ENCODE data around the gene FBXO24.

Gene FBXO24

GRCh38 chr7:100620239-100620638, 34.1 kb downstream of the FBXO24 start:
- DNase-seq (ENCODE audit: low read depth, low spot score): no peak

DNA sequence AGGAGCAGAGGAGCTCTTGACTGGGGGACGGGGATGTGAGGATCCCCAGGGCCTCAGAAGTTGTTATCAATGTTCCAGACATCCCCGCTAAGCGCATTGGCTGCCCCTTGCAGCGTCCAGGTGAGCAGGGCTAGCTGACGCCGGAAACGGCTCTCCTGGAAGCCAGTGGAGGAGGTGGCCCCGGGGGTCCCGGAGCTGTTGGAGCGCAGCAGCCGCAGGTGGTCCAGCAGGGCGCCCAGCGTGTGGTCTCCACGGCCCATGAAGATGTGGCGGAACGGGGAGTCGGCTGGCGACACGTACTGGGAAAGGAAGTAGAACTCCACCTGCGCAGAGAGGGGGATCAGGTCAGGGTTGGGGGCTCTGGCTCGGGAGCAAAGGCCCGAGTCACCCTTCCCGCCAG, 34.7 kb downstream of the FBXO24 start:
- no peak for DNase-seq (ENCODE audit: low read depth, low spot score)

DNA sequence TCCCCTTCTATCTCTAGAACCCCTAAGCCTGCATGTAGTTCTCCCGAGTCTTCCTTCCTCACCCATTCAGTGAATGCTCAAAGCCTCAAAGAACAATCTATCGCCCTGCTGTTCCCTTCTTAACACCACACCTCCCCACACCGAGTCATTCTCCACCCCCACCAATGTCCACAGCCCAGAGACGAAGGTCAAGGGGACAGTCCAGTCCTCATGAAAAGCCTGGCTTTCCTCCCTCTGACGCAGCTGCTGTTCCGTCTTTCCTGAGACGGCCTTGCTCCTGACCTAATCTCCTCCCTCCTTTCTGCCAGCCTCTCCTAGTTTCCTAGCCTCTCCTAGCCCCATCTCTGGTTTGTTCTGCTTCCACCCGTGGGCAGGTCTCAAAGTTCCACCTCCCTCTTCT, 35.4 kb downstream of the FBXO24 start:
- no peak for DNase-seq (ENCODE audit: low read depth, low spot score)

DNA sequence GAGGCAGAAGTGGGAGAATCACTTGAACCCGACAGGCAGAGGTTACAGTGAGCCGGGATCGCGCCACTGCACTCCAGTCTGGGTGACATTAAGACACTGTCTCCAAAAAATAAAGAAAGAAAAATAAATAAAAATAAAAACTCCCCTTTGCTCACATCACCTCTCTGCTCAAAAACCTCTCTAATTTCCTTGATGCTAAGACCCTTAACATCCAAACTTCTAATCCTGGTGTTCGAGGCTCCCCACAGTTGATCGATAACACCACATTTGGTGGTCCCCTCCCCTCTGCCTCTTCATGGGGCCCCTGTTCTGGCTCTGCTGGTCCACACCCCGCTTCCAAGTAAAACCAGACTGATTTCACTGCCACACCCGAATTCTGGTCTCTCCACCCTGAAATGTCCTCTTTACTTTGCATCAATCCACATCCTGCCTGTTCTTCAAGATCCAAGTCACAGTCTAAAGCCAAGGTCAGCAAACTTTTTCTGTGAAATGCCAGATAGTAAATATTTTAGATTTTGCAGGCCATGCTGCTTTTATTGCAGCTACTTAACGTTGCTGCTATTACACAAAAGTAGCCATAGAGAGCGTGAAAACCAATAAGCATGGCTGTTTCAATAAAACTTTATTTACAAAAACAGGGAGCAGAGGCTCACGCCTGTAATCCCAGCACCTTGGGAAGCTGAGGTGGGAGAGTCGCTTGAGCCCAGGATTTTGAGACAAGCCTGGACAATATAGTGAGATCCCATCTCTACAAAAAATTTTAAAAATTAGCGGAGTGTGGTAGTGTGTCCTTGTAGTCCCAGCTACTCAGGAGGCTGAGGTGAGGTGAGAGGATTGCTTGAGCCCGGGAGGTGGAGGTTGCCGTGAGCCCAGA, 38.1 kb downstream of the FBXO24 start:
- no peak for DNase-seq (ENCODE audit: low read depth, low spot score)

DNA sequence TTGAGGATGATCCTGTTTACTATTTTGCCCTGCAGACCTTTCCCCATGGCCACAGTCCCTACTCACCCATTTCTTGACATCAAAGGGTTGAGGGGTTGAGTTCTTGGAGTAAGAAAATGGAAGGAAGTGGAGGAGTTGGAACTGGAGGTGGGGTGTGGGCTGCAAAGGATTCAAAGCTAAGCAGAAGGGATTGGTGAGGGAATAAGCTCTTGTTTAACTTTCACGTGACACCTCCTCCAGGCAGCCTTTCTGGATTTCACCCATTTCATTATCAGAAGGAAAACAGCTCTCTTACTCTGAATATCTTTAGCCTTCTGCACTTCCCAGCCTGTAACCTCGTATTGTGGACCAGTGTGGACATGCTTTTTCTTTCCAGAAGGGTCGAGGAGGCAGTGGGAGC, 39.9 kb downstream of the FBXO24 start:
- no peak for DNase-seq (ENCODE audit: low read depth, low spot score)

DNA sequence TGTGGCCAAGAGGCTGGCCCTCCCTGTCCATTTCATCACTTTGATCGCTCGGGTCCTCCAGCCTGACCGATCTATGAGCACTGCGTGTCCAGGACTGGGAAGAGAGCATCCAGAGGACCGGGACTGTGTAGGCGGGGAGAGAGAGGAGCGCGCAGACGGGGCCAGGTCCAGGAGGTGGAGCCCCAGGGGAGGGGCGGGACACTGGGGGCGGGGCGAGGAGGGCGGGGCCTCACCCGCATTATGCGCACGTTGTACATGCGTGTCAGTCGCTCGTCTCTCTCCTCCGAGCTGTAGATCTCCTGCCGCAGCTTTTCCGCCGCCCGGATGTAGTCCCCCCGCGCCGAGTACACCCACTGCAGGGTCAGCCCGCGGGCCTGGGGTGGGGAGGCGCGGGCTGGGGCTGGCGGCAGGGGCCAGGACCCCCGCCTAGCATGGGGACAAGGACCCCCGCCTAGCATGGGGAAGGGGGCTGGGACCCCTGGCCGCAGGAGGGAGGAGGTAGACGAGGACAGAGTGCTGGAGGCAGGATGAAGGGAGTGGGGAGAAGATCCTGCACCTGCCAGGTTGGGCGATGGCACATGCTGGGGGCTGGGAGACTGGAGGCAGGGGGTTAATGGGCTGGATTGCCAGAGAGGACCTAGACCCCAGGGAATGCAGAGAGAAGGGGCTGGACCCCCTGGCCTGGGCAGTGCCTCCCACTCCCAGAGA, 40.6 kb downstream of the FBXO24 start:
- DNase-seq (ENCODE audit: low read depth, low spot score): peak; percentile 77

DNA sequence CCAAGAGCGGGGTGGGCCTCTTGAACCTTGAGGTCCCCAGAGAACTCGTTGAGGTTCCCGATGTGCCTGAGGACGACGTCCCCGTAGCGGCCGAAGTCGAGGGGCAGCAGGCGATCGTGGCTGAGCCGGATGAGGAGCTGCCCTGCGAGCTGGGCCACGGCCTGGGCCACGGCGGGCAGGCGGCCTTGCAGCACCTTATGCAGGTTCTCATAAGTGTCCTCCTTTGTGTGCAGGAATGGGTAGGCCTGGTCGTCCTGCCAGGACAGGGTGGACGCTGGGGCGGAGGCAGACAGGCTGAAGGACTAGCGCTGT, 41.1 kb downstream of the FBXO24 start:
- DNase-seq (ENCODE audit: low read depth, low spot score): no peak

DNA sequence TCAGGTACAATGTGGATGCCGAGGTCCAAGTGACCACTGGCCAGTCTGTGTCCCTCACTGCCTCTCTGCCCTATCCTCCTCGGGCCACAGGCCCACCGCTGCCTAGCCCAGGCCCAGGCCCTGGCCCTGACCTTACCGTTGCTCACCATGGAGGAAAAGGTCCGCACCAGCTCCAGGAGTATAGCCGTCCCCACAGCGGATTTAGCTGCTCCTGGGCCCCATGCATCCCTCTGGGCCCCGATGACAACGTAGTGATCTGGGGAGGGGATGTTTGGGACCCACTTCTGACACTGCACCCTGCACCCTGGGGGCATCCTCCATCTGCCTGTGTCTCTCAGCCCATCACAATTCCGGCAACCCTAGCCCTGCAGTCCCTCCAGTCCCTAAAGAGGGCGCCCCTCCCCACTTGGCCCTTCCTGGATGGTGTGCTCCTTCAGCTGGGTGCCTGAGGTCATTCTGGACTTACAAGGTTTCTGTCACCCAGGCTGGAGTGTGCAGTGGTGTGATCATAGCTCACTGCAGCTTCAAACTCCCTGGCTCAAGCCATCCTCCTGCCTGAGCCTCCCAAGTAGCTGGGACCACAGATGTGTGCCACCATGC, 43.1 kb downstream of the FBXO24 start:
- no peak for DNase-seq (ENCODE audit: low read depth, low spot score)

- DNase-seq (ENCODE audit: low read depth, low spot score): no peak
Observed at GRCh38 chr7:100630066-100630465, 43.9 kb downstream of the FBXO24 start.

- no peak for DNase-seq (ENCODE audit: low read depth, low spot score)
Observed at GRCh38 chr7:100632951-100633717, 47.0 kb downstream of the FBXO24 start.

GRCh38 chr7:100639995-100640516, 53.9 kb downstream of the FBXO24 start:
- no peak for DNase-seq (ENCODE audit: low read depth, low spot score)

DNA sequence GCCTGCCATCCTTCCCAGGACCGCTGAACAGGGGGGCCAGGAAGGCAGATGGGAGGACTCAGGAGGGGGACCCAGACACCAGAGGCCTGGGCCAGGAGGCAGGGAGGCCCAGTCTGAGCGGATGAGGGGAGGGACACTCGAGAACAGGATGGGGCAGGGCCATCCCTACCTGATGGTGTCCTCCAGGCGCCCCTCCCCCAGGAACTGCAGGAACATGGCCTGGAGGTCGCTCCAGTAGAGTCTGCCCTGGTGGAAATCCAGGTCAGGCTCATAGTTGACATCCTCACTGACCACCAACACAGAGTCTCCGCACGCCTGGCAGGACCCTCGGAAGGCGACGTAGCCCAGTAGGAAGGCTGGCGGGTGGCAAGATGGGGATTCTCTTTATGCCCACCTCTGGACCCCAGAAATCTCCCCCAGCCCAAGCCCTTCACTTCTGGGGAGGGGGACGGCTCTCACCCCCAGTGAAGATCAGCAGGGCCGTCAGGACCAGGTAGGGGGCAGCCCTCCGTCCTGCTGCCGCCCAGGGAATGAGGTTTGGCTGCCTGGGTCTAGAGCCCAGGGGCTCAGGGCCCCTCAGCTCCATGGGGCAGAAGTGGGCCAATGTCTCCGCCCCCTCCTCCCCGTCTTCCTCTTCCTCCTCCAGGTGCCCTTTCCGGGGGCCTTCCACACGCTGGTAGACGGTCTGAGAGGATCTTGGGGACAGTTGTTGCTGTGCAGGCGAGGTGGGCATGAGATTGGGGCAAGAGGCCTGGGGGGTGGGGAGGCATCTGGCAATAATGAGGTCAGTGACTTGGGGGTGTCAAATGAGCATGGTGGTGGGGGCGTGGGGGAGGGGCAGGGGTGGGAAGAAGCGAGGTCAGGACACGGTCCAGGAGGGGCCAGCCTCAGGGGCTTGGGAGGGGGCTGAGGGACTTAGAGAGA, 54.7 kb downstream of the FBXO24 start:
- DNase-seq (ENCODE audit: low read depth, low spot score): no peak

GRCh38 chr7:100641463-100641859, 55.3 kb downstream of the FBXO24 start, which contains the start of gene TFR2:
TSS of gene TFR2 (minus strand) at chr7:100641552. CDS start at chr7:100641509, 43 bp downstream.
- DNase-seq (ENCODE audit: low read depth, low spot score): no peak

DNA sequence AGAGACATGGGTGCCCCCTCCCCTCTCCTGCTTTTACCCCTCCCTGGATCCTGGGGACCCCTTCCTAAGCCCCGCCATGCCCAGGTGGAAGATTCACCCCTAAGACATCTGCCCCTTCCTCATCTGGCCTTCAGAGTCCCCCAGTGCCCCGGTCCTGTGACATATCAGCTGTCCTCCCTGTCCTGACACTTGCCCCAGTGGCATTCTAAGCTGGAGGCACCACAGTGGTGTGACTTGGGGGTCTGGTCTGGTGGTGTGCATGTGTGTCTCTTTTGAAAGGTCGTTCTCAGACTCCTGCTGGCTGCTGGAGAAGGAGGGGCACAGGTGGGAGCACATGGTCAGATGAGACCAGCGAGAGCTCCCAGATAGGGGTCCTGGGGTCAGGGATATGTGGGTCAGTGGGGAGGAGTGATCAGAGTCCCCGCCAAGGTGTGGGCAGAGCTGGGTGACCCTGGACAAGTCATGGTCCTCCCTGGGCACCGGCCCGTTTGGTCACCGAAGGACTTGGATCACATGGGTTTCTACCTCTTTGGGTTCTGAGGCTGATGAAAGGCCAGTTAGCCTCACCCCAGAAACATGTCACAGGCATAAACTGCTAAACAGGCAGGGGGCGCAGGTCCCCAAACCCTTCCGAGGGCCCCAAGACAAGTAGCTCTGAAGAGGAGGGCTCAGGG, 55.9 kb downstream of the FBXO24 start:
- DNase-seq (ENCODE audit: low read depth, low spot score): no peak

DNA sequence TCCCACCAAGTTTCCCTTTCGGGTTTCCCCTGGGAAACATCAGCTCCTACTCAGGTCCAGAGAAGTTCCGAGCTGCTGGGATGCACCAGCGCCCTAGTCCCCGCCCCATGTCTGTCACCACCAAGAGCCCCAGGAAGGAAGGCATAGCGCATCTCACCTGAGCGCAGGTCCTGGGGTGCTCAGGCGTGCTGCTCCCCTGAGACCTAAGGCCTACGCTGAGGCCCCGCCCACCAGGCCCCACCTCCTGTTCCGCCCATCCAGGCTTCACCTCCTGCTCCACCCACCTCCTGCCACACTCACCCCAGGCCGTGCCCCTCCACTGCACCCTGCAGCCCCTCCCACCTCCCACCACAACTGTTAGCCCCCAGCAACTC, 56.4 kb downstream of the FBXO24 start:
- no peak for DNase-seq (ENCODE audit: low read depth, low spot score)

DNA sequence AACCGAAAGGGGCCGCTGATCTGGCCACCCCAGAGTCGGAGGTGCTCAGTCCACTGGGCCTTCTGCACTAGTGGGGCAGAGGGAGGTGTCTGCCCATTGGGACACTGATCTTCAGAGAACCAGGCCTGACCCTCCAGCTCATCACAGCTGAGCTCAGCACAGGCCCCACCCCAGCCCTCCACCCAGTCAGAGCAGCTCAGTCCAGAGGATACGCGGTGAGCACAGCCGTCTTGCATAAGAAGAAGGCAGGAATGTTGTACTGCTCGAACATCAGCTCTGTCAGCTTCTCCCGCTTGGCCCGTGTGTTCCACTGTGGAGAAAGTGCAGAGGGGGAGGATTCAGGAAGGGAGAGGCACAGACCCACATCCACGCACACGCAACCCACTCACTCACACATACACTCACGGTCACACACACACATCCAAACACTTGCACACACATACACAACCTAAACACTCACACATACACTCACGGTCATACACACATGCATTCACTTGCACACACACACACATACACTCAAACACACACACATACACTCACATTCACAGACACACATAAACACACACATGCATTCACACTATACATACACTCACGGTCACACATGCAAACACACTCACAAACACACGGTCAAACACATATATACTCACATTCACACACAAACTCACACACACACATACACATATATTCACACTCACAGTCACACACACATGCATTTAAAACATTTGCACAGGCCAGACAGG, 63.9 kb downstream of the FBXO24 start:
- DNase-seq (ENCODE audit: low read depth, low spot score): no peak
